Middle frontal gyrus (tissue), 1 donor: ENCODE measurements around the gene CWC27.
"Not testable (repeated sequence)": the region's sequence is repeated elsewhere in the genome, so short reads cannot be mapped to it uniquely, and the experiment has no call there.

Experiments
- DNase-seq: peaks from one replicate; pipeline ENCODE4 v3.0.0-alpha.2; 2015; ENCODE audit warnings: low spot score; ENCODE audit errors: extremely low spot score

CWC27 gene

GRCh38 chr5:64786372-64786771 lies 17.6 kb downstream of the CWC27 start:
- DNase-seq, result no peak

DNA sequence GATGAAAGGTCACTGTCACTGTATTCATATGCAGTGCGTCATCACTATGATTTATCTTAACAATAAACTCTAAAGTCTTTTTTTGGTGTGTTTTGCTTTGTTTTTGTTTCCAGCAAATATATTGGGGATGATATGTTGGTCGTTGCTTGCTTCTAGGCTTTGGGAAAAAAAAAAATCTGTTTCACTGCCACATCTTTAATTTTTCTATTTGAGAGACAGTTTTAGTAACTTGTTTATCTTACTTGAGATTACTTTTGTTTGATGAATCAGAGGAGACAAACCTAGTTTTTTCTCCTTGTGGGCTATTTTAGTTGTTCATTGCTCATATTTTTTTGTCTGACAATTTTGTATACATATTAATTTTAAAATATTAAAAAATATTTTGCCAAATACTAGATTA lies 19.4 kb downstream of the CWC27 start:
- DNase-seq, result no peak

DNA sequence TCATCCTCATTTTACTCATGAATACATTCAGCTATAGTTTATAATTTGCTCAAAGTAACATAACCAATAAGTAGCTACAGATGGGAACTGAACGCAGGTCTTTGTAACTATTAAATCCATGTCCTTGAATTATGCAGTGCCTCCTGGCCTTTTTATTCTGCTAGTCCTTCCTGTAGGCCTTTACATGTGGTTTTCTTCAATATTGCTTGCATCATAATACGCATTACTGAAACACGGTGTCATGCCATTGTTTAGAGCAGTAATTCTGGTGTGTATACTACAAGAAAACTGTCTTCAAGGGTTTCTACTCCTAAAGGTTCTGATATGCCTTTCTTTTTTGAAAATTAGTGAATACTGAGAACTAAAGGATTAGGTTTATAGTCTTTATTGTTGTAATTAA lies 20.7 kb downstream of the CWC27 start:
- no peak for DNase-seq

DNA sequence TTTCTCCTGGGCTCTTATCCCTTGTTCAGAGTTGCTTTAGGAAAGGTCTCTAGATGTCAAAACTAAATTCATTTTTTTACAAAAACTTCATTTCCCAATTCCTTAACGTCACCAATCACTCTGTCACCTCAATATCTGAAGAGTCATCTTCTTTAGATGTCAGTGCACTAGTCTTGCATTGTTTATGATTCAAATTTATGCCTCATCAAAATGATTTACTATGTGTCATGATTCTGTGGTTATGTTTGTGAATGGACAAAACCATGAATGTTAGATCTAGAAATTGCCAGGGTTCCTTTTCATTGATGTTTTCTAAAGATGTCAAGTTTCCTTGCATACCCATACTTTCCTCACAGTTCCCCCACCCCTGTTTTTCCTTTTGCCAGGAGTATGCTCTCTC lies 21.5 kb downstream of the CWC27 start:
- DNase-seq, result no peak

DNA sequence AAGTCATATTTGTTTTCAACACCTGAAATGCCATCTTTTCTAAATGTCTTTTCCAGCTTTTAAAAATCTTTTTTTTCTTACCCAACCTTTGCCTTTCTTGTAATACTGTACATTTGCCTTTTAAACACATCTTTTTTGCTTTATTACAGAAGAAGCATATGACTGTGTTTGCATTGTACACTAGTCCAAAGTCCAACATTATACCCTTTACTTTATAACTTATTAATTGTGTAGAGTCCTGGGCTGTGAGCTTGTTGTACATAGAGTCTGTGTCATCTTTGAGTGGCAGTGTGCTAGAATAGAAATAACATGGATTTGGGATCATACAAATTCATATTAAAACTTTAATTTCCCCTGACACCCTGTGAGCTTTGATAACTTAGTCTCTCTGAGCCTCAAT lies 23.7 kb downstream of the CWC27 start:
- no peak for DNase-seq

GRCh38 chr5:64794053-64794770 lies 25.5 kb downstream of the CWC27 start:
- DNase-seq, result no peak

DNA sequence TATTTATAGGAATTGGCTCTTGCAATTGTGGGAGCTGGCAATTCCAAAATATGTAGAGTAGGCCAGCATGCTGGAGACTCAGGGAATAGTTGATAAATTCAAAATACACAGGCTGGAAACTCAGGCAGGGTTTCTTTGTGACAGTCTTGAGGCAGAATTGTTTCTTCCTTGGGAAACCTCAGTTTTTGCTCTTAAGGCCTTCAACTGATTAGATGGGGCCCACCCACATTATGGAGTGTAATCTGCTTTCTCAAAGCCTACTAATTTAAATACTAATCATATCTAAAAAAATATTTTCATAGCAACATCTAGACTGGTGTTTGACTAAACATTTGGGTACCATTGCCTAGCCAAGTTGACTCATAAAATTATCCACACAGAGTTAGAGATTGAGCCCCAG lies 27.6 kb downstream of the CWC27 start:
- DNase-seq, result no peak

- DNase-seq, result no peak
These were observed 32.2 kb downstream of the CWC27 start for GRCh38 chr5:64800926-64801325.

DNA sequence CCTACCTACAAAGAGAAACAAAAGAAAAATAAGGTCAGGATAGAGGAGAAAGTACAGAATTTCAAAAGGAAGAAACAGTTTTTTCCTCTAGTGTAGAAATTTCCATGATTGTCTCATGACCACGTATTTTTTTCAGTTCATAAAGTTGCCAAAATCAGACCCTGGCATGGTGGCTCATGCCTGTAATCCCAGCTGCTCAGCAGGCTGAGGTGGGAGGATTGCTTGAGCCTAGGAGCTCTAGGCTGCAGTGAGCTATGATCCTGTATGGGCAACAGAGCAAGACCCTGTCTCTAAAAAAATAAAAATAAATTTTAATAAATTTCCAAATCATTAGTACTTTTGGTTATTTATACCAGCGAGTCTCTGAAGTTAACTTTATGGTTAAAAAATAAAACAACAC lies 37.8 kb downstream of the CWC27 start:
- no peak for DNase-seq

DNA sequence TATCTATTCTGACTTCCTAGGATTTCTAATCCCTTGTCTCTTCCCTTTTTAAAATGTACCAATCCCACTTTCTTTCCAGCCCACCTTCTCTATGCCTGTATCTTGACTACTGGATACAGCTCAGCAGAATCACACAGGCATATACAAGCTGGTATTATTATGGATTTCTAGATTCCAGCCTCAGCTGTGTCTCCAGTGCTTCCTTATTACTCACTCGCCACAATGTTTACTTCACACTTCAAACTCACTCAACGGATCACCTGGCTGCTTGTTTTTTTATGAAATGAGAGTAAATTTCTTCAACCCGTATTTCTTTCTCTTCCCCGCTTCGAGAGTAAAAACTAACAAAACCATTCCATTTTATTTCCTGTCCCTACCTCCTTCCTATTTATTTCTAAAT lies 38.8 kb downstream of the CWC27 start:
- DNase-seq, result no peak

GRCh38 chr5:64811050-64811640 lies 42.4 kb downstream of the CWC27 start:
- DNase-seq, result peak; percentile 12

- DNase-seq, result no peak
These were observed 45.3 kb downstream of the CWC27 start for GRCh38 chr5:64814073-64814472.

- no peak for DNase-seq
These were observed 49.5 kb downstream of the CWC27 start for GRCh38 chr5:64818245-64818644.

- DNase-seq, result not testable (repeated sequence)
These were observed 50.6 kb downstream of the CWC27 start for GRCh38 chr5:64819345-64819744.

GRCh38 chr5:64822320-64822719 lies 53.6 kb downstream of the CWC27 start:
- no peak for DNase-seq

- DNase-seq, result no peak
These were observed 57.8 kb downstream of the CWC27 start for GRCh38 chr5:64826541-64826940.

- no peak for DNase-seq
These were observed 59.0 kb downstream of the CWC27 start for GRCh38 chr5:64827703-64828102.

DNA sequence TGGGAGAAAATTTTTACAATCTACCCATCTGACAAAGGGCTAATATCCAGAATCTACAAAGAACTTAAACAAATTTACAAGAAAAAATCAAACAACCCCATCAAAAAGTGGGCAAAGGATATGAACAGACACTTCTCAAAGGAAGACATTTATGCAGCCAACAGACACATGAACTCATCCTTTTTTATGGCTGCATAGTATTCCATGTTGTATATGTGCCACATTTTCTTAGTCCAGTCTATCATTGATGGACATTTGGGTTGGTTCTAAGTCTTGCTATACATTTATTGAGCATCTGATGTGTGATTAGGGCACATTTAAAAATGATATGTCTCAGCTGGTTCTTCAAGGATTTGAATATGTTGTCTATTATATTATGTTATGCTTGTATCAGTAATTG lies 61.9 kb downstream of the CWC27 start:
- DNase-seq, result not testable (repeated sequence)

GRCh38 chr5:64831996-64832395 lies 63.3 kb downstream of the CWC27 start:
- no peak for DNase-seq

DNA sequence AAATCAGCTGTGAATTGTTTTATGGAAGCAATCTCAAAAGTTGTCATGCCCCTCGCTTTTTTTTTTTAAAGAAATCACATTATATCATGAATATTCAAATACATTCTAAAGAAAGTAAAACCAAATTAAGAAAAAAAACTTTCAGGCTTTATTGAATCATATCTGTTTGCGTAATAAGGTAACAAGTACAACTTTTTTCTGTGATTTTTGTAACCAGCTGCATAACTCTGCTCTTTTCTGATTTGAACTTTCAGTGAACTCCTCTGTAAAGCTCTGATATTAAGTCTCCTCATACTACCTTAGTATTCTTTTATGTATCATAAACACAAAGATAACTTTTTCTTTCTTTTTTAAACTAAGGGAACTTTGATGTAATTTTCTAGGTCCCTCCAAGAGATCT lies 65.3 kb downstream of the CWC27 start:
- no peak for DNase-seq

DNA sequence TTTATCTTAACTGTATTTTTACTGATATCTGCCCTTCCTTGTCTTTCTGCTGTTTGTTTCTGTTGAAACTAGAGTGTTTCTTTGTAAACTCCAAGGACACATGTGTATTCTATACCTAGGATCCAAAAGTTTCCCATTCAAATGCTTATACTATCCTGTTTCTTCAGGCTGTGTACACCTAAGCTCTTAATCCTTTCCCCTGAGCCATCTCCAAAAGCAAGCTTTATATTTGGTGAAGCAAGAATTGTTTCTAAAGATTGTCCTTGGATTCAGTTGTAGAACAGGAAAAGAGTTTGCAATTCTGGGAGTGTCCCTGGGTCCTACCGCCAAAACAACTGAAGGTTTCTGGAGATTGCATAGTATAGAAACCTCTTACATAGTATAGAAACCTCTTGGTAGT lies 65.9 kb downstream of the CWC27 start:
- no peak for DNase-seq

GRCh38 chr5:64835266-64835665 lies 66.5 kb downstream of the CWC27 start:
- DNase-seq, result no peak

DNA sequence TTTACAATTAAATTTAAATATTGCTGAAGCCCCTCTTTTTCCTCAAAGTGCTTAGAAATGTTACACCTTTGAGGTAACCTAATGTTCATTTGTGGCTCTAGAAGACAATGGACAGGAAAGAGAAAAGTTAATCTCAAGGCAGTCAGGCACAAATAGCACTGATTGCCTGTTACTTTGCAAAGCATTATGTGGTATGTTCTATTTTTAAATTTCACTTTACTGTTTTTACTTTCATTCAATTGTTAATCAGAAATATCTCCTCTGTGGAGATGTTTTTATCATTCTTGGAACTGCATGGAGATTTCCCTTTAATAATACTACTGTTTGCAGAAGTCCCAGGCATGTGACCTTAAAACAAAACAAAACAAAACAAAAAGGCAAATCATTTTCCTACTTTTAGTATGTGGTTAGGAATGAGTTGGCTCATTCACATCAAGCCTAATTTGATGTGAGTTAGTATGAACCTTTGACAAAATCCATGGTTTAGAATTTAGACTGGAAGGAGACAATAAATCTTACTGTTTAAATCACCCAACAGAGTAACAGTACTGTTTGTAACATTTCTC lies 67.5 kb downstream of the CWC27 start:
- no peak for DNase-seq
